Endodermal cell (in vitro differentiated cells): ENCODE measurements around the gene DCN. TPM values are rescaled to one million over a fixed set of nuclear protein-coding genes. Genes with fewer than 3 reads are reported as not detected.

Experiments
- DNase-seq: peaks from one replicate; pipeline ENCODE4 v3.0.0-alpha.2; 2017
- H3K27ac ChIP-seq: 2 replicates; pipeline ENCODE4 v1.5.1; 2013; ENCODE audit warnings: mild to moderate bottlenecking, low read depth, low read length, moderate library complexity
- H3K27me3 ChIP-seq: 2 replicates; pipeline ENCODE4 v1.6.1; 2013; ENCODE audit warnings: mild to moderate bottlenecking, low read length, moderate library complexity; ENCODE audit not compliant: insufficient read depth, control insufficient read depth, poor library complexity, severe bottlenecking
- H3K36me3 ChIP-seq: 2 replicates; pipeline ENCODE4 v1.7.0; 2013; ENCODE audit warnings: mild to moderate bottlenecking, low read length, moderate library complexity; ENCODE audit not compliant: control insufficient read depth, insufficient read depth
- H3K4me1 ChIP-seq: one replicate; pipeline ENCODE4 v1.7.0; 2013; ENCODE audit warnings: low read length; ENCODE audit not compliant: control insufficient read depth, insufficient read depth
- H3K4me3 ChIP-seq: 2 replicates; pipeline ENCODE4 v1.5.1; 2013; ENCODE audit warnings: mild to moderate bottlenecking, low read length, moderate library complexity
- H3K9ac ChIP-seq: 2 replicates; pipeline ENCODE4 v1.6.1; 2013; ENCODE audit warnings: mild to moderate bottlenecking, low read length, moderate library complexity; ENCODE audit not compliant: poor library complexity, severe bottlenecking; ENCODE audit errors: extremely low read depth
- H3K9me3 ChIP-seq: 2 replicates; pipeline ENCODE4 v1.6.1; 2013; ENCODE audit warnings: mild to moderate bottlenecking, low read length, moderate library complexity; ENCODE audit not compliant: control insufficient read depth
- H3K27ac Mint-ChIP-seq: 2 replicates; pipeline ENCODE4 v1.8.0; 2020; ENCODE audit warnings: mixed read lengths
- H3K27me3 Mint-ChIP-seq: 2 replicates; pipeline ENCODE4 v1.8.0; 2021; ENCODE audit warnings: mild to moderate bottlenecking, mixed read lengths; ENCODE audit not compliant: insufficient read depth
- H3K36me3 Mint-ChIP-seq: 2 replicates; pipeline ENCODE4 v1.8.0; 2020; ENCODE audit warnings: low read depth, mixed read lengths
- H3K4me1 Mint-ChIP-seq: 2 replicates; pipeline ENCODE4 v1.8.0; 2020; ENCODE audit warnings: mixed read lengths
- H3K4me3 Mint-ChIP-seq: 2 replicates; pipeline ENCODE4 v1.8.0; 2020; ENCODE audit warnings: mild to moderate bottlenecking, moderate library complexity, mixed read lengths
- H3K9me3 Mint-ChIP-seq: 2 replicates; pipeline ENCODE4 v1.8.0; 2020; ENCODE audit warnings: mild to moderate bottlenecking, mixed read lengths
- WGBS, 2 experiments: methylation state at CpG; one replicate each; pipeline versions ENCODE4 v1.1.5 to v1.1.7; 2013; ENCODE audit warnings: missing lambda C conversion rate in 2 of 2, mixed read lengths in 1 of 2; ENCODE audit not compliant: insufficient coverage in 1 of 2, insufficient read length in 1 of 2; 5-methylcytosine and 5-hydroxymethylcytosine counted together
- total RNA-seq, 2 donors: library from RNA; stranded (reverse); fragmentation: NEBNext Ultra II Directional in 1 of 2; extraction: Animal tissue kit (Norgen Biotek cat#: 25700) in 1 of 2; gene quantifications; 2 replicates in 1 of 2; 3 replicates in 1 of 2; pipeline ENCODE4 v1.2.1, GENCODE V29; 2021
- TF ChIP-seq, protein P1 (sequence below): fragments of 200-600 bp; sonication (generic); conservative IDR thresholded peaks from 2 replicates; pipeline ENCODE4 v1.5.0; 2021; ENCODE audit warnings: antibody characterized with exemption, mild to moderate bottlenecking

Gene DCN
- total RNA-seq, 2 donors from 2014 or later, result not detected

DNA sequence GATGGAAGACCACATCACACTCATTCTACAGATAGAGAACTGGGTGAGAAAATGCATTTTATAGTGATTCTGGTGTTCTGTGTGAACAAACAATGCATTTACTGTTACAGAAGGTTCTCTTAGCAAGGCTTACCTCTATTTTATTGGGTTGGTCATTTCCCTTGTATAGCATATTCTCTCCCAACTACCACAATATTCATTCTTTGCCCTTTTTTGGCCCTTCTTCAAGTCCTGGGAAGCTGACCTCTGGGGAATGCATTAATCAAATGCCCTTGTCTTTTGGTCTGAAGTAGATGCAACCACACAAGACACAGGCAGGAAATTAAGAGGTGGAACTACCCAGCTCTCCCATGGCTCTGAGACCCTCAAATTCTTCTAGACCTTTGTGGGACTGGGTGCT is 19.5 kb downstream of the DCN start:
- Mint-ChIP-seq H3K27me3 (no peaks in the 10 kb centered on the region), H3K4me1 (no peaks in the 10 kb centered on the region), H3K27ac (no peak overlapping the region), H3K9me3 (no peaks in the 10 kb centered on the region), H3K4me3 (no peak overlapping the region), H3K36me3 (no peaks in the 10 kb centered on the region)
- H3K27ac ChIP-seq, result no peak overlapping the region
- H3K9me3 ChIP-seq, result no peaks in the 10 kb centered on the region
- no peaks in the 10 kb centered on the region for H3K36me3 ChIP-seq
- no peaks in the 10 kb centered on the region for H3K27me3 ChIP-seq
- TF ChIP-seq, protein P1, sequence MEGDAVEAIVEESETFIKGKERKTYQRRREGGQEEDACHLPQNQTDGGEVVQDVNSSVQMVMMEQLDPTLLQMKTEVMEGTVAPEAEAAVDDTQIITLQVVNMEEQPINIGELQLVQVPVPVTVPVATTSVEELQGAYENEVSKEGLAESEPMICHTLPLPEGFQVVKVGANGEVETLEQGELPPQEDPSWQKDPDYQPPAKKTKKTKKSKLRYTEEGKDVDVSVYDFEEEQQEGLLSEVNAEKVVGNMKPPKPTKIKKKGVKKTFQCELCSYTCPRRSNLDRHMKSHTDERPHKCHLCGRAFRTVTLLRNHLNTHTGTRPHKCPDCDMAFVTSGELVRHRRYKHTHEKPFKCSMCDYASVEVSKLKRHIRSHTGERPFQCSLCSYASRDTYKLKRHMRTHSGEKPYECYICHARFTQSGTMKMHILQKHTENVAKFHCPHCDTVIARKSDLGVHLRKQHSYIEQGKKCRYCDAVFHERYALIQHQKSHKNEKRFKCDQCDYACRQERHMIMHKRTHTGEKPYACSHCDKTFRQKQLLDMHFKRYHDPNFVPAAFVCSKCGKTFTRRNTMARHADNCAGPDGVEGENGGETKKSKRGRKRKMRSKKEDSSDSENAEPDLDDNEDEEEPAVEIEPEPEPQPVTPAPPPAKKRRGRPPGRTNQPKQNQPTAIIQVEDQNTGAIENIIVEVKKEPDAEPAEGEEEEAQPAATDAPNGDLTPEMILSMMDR, result no peak
- no peak overlapping the region for H3K9ac ChIP-seq
- DNase-seq, result no peak
- H3K4me1 ChIP-seq, result no peaks in the 10 kb centered on the region
- no peak overlapping the region for H3K4me3 ChIP-seq

DNA sequence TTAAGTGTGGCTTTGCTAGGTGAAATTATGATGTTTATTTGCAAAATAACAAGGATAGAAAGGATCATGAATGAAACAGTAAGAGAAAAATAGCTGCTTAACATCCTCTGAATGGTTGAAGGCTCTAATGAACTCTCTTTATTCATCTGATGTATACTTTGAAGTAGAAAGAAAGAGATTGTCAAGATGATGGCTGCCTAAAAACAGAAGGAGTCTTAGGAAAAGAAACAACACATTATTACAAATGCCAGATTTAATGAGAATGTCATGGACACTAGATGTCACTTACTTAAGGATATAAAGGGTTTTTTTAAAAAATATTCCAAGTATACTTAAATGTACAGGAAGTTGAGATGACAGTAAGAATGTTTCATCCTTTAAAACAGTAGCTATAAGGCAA is 21.6 kb downstream of the DCN start:
- no peaks in the 10 kb centered on the region for H3K4me1 Mint-ChIP-seq
- DNase-seq, result no peak
- Histone ChIP-seq H3K4me3 (no peak overlapping the region), H3K9ac (no peak overlapping the region), H3K9me3 (no peaks in the 10 kb centered on the region), H3K27me3 (no peaks in the 10 kb centered on the region), H3K27ac (no peak overlapping the region), H3K4me1 (no peaks in the 10 kb centered on the region), H3K36me3 (no peaks in the 10 kb centered on the region)
- no peaks in the 10 kb centered on the region for H3K36me3 Mint-ChIP-seq
- TF ChIP-seq, protein P1, result no peak
- H3K27me3 Mint-ChIP-seq, result no peaks in the 10 kb centered on the region
- no peak overlapping the region for H3K4me3 Mint-ChIP-seq
- H3K9me3 Mint-ChIP-seq, result no peaks in the 10 kb centered on the region
- no peak overlapping the region for H3K27ac Mint-ChIP-seq

DNA sequence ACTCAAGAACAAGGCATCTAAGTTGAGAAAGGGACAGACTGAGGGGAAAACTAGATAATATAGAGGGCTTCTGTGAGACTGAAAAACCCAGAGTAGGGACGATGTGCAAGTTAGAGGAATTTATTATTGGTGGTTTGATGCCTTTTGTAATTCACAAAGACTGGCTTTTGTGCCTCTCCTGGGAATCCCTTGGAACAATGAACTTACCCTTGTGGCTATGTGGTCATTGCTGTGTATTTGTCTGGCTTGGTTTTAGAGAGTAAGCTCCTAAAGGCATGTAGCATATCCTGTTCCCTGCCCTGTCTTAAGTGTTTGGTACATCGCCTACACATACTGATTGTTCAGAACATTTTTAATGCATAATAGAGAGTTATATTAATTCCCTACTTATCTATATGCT is 26.6 kb downstream of the DCN start:
- Mint-ChIP-seq H3K9me3 (no peaks in the 10 kb centered on the region), H3K4me3 (no peak overlapping the region), H3K4me1 (no peaks in the 10 kb centered on the region), H3K27me3 (no peaks in the 10 kb centered on the region), H3K27ac (no peak overlapping the region), H3K36me3 (no peaks in the 10 kb centered on the region)
- WGBS, 2 experiments, result 61% methylated on average over 1 of the region's 2 CpGs; no CpG with 5 or more reads in 1 of the 2 experiments
- Histone ChIP-seq H3K4me3 (no peak overlapping the region), H3K27me3 (no peaks in the 10 kb centered on the region), H3K27ac (no peak overlapping the region), H3K4me1 (no peaks in the 10 kb centered on the region), H3K9ac (no peak overlapping the region), H3K9me3 (no peaks in the 10 kb centered on the region), H3K36me3 (no peaks in the 10 kb centered on the region)
- DNase-seq, result no peak
- TF ChIP-seq, protein P1, result no peak
